Measurements from ENCODE around the gene GREM1.

GREM1 gene

DNA sequence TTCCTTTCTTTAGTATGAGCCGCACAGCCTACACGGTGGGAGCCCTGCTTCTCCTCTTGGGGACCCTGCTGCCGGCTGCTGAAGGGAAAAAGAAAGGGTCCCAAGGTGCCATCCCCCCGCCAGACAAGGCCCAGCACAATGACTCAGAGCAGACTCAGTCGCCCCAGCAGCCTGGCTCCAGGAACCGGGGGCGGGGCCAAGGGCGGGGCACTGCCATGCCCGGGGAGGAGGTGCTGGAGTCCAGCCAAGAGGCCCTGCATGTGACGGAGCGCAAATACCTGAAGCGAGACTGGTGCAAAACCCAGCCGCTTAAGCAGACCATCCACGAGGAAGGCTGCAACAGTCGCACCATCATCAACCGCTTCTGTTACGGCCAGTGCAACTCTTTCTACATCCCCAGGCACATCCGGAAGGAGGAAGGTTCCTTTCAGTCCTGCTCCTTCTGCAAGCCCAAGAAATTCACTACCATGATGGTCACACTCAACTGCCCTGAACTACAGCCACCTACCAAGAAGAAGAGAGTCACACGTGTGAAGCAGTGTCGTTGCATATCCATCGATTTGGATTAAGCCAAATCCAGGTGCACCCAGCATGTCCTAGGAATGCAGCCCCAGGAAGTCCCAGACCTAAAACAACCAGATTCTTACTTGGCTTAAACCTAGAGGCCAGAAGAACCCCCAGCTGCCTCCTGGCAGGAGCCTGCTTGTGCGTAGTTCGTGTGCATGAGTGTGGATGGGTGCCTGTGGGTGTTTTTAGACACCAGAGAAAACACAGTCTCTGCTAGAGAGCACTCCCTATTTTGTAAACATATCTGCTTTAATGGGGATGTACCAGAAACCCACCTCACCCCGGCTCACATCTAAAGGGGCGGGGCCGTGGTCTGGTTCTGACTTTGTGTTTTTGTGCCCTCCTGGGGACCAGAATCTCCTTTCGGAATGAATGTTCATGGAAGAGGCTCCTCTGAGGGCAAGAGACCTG is 13.2 kb downstream of the GREM1 start:
- DNase-seq (ENCODE audit: low spot score): peak; percentile 41

- no peak for DNase-seq (ENCODE audit: low spot score)
These were observed 14.9 kb downstream of the GREM1 start for GRCh38 chr15:32732574-32733157.

GRCh38 chr15:32733281-32733680 is 15.5 kb downstream of the GREM1 start:
- DNase-seq (ENCODE audit: low spot score): no peak

DNA sequence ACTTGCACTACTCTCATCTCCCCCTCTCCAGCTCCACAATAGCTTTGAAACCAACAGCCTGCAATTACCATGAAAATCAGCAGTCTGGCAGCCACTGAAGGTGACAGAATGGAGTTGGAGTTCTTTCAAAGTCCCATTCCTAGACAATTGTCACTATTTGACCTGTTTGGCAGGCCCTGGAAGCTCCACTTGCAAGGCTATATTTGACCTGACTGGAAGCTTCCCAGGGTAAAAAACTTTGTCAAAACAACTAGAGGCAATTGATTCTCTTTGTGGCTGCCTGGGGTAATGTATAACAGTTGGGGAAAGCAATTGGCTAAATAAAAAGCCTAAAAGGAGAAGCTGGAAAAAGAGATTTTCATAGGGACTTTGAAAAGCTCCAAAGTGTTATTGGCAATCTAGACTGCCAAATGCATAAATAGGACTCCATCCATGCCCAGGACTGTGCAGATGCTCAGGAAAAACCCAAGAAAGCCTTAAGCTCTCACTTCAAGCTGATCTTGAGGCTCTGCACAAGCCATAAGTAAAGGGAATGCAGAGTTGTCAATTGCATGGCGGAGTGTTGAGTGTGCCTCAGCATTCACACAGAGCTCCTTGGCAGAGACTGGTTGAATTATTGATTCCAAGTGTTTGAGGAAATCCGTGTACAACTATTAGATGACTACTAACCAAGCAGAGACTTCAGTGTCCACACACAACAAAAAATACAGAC is 18.3 kb downstream of the GREM1 start:
- DNase-seq (ENCODE audit: low spot score): no peak

- no peak for DNase-seq (ENCODE audit: low spot score)
These were observed 18.9 kb downstream of the GREM1 start for GRCh38 chr15:32736701-32737061.

GRCh38 chr15:32737304-32737703 is 19.5 kb downstream of the GREM1 start:
- DNase-seq (ENCODE audit: low spot score): no peak

- no peak for DNase-seq (ENCODE audit: low spot score)
These were observed 20.9 kb downstream of the GREM1 start for GRCh38 chr15:32738666-32739065.

- DNase-seq (ENCODE audit: low spot score): no peak
These were observed 21.8 kb downstream of the GREM1 start for GRCh38 chr15:32739522-32740063.

DNA sequence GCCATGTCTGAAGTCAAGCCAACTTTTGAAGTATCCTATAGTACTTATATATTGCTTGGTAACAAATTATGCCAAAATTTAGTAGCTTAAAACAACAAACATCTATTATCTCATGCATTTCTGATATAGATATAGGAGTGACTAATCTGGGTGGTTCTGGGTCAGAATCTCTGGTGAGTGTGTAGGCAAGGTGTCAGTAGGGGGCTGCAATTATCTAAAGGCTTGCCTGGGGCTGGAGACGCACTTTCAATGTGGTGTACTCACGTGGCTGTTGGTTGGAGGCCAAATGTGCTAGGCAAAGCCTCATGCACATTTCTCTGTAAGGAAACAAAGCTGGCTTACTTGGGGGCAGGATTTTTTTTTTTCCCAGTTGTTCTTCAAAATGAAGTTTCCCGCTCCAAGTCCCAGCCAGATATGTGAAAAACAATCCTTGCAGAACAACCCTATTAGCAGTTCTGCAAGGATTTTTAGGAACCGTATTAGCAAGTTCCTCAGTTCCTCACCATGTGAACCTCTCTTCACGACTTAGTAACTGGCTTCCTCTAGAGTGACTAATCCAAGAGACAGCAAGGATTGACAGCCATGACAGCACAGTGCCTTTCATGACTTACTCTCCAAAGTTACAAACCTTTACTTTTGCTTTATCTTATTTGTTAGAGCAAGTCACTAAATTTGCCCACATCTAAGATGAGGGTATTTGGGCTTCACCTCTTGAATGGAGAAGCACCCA is 25.8 kb downstream of the GREM1 start:
- DNase-seq (ENCODE audit: low spot score): no peak

GRCh38 chr15:32746116-32746857 is 28.5 kb downstream of the GREM1 start:
- no peak for DNase-seq (ENCODE audit: low spot score)

DNA sequence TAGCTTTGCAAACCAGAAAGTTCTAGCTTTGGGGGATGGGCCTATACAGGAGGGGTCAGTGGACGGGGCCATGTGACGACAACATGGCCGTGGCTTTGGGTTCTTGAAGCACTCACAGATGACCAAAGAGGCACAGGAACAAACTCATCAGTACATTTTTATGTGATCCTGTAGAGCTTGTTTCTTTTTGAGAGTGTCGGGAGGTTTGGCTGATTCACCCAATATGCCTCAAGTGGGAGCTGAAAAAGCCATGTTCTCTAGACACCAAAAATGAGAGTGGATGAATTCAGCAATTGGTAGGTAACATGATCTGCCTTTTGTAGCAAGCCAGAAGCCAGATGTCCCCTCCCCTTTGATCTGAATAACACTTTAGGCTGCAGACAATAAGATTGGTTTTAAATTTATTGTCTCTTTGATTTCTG is 30.1 kb downstream of the GREM1 start:
- no peak for DNase-seq (ENCODE audit: low spot score)

GRCh38 chr15:32750979-32751378 is 33.2 kb downstream of the GREM1 start:
- DNase-seq (ENCODE audit: low spot score): no peak

- DNase-seq (ENCODE audit: low spot score): no peak
These were observed 39.6 kb downstream of the GREM1 start for GRCh38 chr15:32757426-32757825.

DNA sequence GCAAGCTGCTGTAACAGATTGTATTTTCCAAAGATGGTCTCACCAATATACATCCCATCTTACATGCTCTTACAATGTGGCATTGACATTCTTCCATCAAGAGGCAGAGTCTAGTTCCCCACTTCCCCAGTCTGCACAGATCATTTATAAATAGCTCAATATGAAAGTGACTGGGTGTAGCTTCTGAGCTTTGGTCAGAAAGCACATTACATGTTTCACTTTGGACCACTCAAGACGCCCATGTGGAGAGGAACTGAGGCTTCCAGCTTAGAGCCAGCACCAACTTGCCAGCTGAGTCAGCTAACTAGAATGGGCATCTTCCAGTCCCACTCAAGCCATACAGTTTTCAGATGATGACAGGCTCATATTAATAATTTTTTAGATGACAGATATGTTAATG is 45.5 kb downstream of the GREM1 start:
- no peak for DNase-seq (ENCODE audit: low spot score)

- DNase-seq (ENCODE audit: low spot score): no peak
These were observed 47.4 kb downstream of the GREM1 start for GRCh38 chr15:32765236-32765635.

DNA sequence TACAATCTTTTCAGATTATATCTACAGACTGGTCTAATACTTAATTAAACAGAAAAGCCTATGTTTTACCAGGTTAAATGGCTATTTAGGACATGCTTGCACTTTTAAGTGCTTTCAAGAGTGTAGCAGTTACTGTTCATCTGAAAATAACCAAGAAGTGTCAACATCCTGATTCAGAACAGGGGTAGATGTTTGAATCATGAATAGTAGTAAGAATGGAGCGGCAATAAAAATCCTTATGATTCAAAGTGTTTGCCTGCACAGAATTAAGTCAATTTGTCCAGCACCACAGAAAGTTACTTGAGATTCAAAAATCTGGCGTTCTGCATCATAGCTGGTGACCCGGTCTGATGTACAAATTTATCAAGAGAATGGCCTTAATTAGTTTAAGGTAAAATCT is 48.3 kb downstream of the GREM1 start:
- no peak for DNase-seq (ENCODE audit: low spot score)

DNA sequence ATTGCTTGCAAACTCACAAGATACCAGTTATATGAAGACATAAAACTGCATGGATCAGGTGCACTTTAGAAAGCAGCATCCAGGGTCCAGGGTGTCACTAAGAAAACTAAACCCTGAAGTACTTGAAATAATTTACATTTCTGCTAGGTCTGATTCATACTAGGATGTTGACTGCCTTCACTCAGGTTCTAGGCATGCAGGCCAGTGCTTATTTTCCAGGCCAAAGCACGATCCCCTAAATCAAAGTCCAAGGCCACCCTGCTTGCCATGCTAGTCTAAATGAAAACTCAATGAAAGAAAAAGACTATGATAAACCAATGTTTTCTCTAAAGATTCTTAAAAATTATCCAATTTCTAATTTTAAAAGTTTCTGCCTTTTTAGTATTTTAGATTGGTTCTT is 49.4 kb downstream of the GREM1 start:
- no peak for DNase-seq (ENCODE audit: low spot score)

GRCh38 chr15:32774022-32774421 is 56.2 kb downstream of the GREM1 start:
- DNase-seq (ENCODE audit: low spot score): peak; percentile 69

- no peak for DNase-seq (ENCODE audit: low spot score)
These were observed 57.3 kb downstream of the GREM1 start for GRCh38 chr15:32775103-32775502.

- DNase-seq (ENCODE audit: low spot score): no peak
These were observed 60.8 kb downstream of the GREM1 start for GRCh38 chr15:32778391-32779176.
